ENCODE data around the gene NKD1. TPM values are rescaled to one million over a fixed set of nuclear protein-coding genes. Genes with fewer than 3 reads are reported as not detected.
A peak's percentile ranks its signal among the peaks of the same experiment; 100 is the strongest.

NKD1 gene
- polyA plus RNA-seq, 2 donors: 1.1 to 2.0 TPM

DNA sequence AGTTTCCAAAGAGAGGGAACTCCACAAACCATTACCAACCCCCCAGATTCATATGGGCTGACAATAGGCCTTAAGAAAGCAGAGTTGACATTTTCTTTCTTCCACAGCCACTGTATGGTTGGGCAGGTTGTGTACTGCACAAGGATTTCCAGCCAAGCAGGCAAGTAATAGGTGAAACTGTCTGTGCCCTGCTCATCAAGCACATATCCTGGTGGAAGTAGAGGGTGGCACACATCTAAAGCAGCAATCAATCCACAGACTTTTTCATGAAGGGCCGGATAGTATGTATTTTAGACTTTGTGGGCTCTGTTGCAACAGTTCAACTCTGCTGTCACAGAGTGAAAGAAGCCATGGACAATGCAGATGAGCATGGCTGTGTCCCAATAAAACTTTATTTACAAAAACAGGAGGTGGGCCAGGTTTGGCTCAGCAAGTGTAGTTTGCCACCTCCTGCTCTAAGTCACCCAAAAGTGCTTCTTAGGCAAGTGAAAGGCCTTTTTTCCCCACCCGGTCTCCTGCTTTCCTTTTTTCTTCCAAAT is 69.5 kb downstream of the NKD1 start:
- H3K4me3 ChIP-seq (ENCODE audit: low read depth in 1 of 2, low read length in 2 of 2): no peak overlapping the region
- peaks cover 0 to 11% of the 10 kb centered on the region in 2 donors for H3K4me1 ChIP-seq (ENCODE audit: control insufficient read depth in 2 of 2, insufficient read depth in 2 of 2, low read length in 1 of 2)
- 84 to 87% methylated on average over 2 of the region's 2 CpGs for WGBS, 2 donors

DNA sequence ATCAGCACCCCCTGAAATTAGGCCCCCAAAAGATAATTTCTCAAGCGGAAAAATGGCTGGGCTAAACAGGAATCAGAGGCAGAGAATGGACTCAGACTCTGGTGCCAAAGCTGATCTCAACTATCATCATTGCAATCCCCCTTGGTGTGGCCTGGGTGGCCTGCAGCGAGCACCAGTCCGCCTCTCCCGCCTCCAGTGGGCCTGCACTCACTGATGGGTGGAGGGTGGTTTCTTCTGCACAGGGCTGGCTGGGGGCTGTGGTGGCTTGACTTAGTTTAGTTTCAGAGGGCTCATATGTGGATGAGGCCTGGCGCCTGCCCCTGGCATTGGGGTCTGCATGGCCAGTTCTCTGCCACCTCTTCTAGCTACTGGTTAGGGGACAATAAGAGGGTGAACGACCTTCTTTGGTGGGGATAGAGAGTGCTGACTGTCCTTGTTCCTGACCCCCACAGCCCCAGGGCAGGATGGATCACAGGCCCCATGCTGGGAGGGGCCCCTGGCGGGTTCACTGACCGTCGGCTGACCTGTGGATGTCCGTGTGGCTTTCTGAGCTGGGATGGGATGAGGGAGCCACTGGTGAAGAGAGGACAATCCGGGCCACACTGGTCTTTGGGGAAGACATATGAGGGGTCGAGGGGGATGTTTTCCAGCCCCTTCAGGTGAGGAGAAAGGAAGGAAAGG is 70.2 kb downstream of the NKD1 start:
- Histone ChIP-seq H3K27ac (ENCODE audit: low read depth in 2 of 2, low read length in 1 of 2) (no peak overlapping the region), H3K36me3 (ENCODE audit: control insufficient read depth in 2 of 2, insufficient read depth in 2 of 2, low read length in 1 of 2) (no peaks in the 10 kb centered on the region), H3K27me3 (ENCODE audit: control insufficient read depth in 1 of 2, insufficient read depth in 2 of 2, low read length in 2 of 2) (no peaks in the 10 kb centered on the region), H3K9me3 (ENCODE audit: control insufficient read depth in 2 of 2, insufficient read depth in 1 of 2, low read depth in 1 of 2, low read length in 1 of 2) (no peaks in the 10 kb centered on the region), H3K4me3 (ENCODE audit: low read depth in 1 of 2, low read length in 2 of 2) (no peak overlapping the region), H3K4me1 (ENCODE audit: control insufficient read depth in 2 of 2, insufficient read depth in 2 of 2, low read length in 1 of 2) (peaks cover 0 to 11% of the 10 kb centered on the region in 2 donors)
- WGBS, 2 donors: 84 to 86% methylated on average over 12 of the region's 12 CpGs

More for the DNA sequence above, 69.5 kb downstream of the NKD1 start:
- H3K9me3 ChIP-seq (ENCODE audit: control insufficient read depth in 2 of 2, insufficient read depth in 1 of 2, low read depth in 1 of 2, low read length in 1 of 2): no peaks in the 10 kb centered on the region
- H3K36me3 ChIP-seq (ENCODE audit: control insufficient read depth in 2 of 2, insufficient read depth in 2 of 2, low read length in 1 of 2): no peaks in the 10 kb centered on the region
- no peaks in the 10 kb centered on the region for H3K27me3 ChIP-seq (ENCODE audit: control insufficient read depth in 1 of 2, insufficient read depth in 2 of 2, low read length in 2 of 2)
- peak overlapping the region in 1 of 2 donors; percentile 24 for H3K27ac ChIP-seq (ENCODE audit: low read depth in 2 of 2, low read length in 1 of 2)

DNA sequence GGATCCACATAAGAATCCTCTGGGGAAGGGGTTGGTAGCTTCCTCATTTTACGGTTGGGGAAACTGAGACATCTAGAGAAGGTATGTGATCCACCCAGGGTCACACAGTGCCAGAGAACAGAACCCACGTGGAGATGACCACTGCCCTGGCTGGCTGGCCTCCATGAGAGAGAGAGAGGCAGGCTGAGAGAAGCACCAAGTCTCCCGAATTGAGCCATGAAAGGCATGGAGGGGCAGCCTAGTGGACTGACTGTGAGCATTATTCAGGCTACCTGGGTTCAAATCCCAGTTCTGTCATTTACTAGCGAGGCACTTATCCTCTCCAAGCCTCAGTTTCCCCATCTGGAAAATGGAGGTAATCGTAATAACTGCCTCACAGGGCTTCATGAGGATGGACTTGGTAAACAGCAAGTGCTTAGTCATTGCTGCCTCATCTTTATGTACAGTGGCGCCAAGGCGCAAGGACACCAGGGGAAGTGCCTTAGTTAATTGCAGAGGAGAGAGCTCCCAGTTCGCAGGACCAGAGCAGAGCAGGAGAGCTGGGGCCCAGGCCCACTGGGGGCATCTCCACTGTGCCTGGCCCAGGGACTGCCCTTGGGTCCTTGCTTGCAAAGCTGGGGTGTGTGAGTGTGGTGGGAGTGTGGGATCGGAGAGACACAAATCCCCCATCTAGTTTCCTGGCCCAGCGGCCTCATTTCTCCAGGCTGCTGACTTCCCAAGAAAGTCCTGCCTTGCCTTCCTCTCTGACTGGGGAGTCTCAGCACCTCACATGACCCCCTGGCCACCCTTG is 71.7 kb downstream of the NKD1 start:
- no peak overlapping the region for H3K4me3 ChIP-seq (ENCODE audit: low read depth in 1 of 2, low read length in 2 of 2)
- no peaks in the 10 kb centered on the region for H3K36me3 ChIP-seq (ENCODE audit: control insufficient read depth in 2 of 2, insufficient read depth in 2 of 2, low read length in 1 of 2)
- H3K27ac ChIP-seq (ENCODE audit: low read depth in 2 of 2, low read length in 1 of 2): no peak overlapping the region
- H3K27me3 ChIP-seq (ENCODE audit: control insufficient read depth in 1 of 2, insufficient read depth in 2 of 2, low read length in 2 of 2): no peaks in the 10 kb centered on the region
- no peaks in the 10 kb centered on the region for H3K9me3 ChIP-seq (ENCODE audit: control insufficient read depth in 2 of 2, insufficient read depth in 1 of 2, low read depth in 1 of 2, low read length in 1 of 2)
- WGBS, 2 donors: 83 to 90% methylated on average over 10 of the region's 10 CpGs
- peaks cover 0 to 18% of the 10 kb centered on the region in 2 donors for H3K4me1 ChIP-seq (ENCODE audit: control insufficient read depth in 2 of 2, insufficient read depth in 2 of 2, low read length in 1 of 2)

DNA sequence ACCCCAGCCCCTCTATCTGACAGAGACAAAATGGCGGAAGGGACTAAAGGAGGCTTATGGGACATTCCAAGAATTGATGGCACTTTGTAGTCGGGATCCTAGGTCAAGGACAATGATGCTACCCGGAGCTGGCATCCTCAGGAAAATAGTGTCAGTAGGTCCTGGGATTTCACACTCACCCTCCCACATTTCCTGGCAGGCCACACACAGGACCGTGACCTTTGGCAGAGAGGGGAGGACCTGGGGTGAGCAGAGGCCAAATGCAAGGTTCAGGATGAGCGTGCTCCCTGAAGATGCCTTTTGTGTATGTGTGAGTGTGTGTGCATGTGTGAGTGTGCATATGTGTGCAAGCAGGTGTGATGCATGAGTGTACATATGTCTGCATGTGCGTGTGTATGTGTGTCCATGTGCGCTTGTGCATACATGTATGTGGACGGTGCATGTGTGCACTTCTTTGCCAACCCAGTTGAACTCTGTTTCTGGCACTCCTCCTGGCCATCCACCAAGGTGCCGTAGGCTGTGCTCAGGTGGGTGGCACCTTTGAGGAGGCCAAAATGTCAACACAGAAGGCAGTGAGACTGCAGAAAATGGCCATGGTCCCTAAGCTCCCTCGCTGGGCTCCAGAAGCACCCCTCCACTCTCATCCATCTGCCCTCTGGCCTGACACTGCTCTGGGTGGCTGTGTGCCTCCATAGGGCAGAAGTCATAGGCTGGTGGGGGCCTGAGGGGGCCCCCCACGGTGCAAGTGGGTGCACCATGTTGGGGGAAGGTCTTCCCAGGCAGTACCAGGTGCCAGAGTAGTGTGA is 72.7 kb downstream of the NKD1 start:
- Histone ChIP-seq H3K4me3 (ENCODE audit: low read depth in 1 of 2, low read length in 2 of 2) (no peak overlapping the region), H3K27ac (ENCODE audit: low read depth in 2 of 2, low read length in 1 of 2) (no peak overlapping the region), H3K9me3 (ENCODE audit: control insufficient read depth in 2 of 2, insufficient read depth in 1 of 2, low read depth in 1 of 2, low read length in 1 of 2) (no peaks in the 10 kb centered on the region), H3K36me3 (ENCODE audit: control insufficient read depth in 2 of 2, insufficient read depth in 2 of 2, low read length in 1 of 2) (peaks cover 0 to 4% of the 10 kb centered on the region in 2 donors), H3K4me1 (ENCODE audit: control insufficient read depth in 2 of 2, insufficient read depth in 2 of 2, low read length in 1 of 2) (peaks cover 0 to 16% of the 10 kb centered on the region in 2 donors), H3K27me3 (ENCODE audit: control insufficient read depth in 1 of 2, insufficient read depth in 2 of 2, low read length in 2 of 2) (no peaks in the 10 kb centered on the region)
- WGBS, 2 donors: 71 to 84% methylated on average over 11 of the region's 11 CpGs

DNA sequence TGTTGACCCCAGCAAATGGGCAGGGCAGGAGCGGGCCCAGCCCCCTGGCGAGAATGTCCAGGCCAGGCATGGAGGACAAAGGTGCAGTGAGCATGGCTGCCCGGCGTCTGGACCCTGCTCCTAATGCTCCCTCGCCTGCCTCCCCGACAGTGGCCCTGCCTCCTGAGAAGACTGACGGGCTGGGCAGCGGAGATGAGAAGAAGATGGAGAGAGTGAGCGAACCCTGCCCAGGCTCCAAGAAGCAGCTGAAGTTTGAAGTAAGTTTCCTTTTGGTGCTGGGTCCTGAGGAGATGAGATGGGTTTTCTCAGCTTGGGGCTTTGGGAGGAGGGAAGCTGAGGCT is 73.2 kb downstream of the NKD1 start:
- peaks cover 0 to 18% of the 10 kb centered on the region in 2 donors for H3K4me1 ChIP-seq (ENCODE audit: control insufficient read depth in 2 of 2, insufficient read depth in 2 of 2, low read length in 1 of 2)
- H3K4me3 ChIP-seq (ENCODE audit: low read depth in 1 of 2, low read length in 2 of 2): no peak overlapping the region
- H3K36me3 ChIP-seq (ENCODE audit: control insufficient read depth in 2 of 2, insufficient read depth in 2 of 2, low read length in 1 of 2): peaks cover 0 to 4% of the 10 kb centered on the region in 2 donors
- 91 to 93% methylated on average over 9 of the region's 9 CpGs for whole genome bisulfite sequencing, 2 donors
- H3K9me3 ChIP-seq (ENCODE audit: control insufficient read depth in 2 of 2, insufficient read depth in 1 of 2, low read depth in 1 of 2, low read length in 1 of 2): no peaks in the 10 kb centered on the region
- no peak overlapping the region for H3K27ac ChIP-seq (ENCODE audit: low read depth in 2 of 2, low read length in 1 of 2)
- no peaks in the 10 kb centered on the region for H3K27me3 ChIP-seq (ENCODE audit: control insufficient read depth in 1 of 2, insufficient read depth in 2 of 2, low read length in 2 of 2)

DNA sequence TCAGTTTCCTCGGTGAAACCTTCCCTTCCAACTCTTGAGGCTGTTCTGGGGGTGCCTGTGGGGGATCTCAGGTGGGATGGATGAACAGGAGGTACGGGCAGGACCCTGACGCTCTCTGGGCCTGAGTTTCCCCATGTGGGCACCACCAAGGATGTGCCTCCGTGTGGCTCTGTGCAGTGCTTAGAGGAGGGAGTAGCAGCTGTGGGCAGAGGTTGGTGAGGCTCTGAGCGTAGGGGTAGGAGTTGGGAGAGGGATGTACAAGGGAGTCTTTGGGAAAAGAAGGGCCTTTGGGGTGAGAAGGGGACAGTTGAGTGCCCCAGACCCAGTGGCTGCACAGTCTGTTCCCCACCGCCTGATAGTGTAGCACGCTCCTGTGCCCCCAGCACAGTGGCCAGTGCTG is 73.8 kb downstream of the NKD1 start:
- Histone ChIP-seq H3K4me3 (ENCODE audit: low read depth in 1 of 2, low read length in 2 of 2) (no peak overlapping the region), H3K36me3 (ENCODE audit: control insufficient read depth in 2 of 2, insufficient read depth in 2 of 2, low read length in 1 of 2) (peaks cover 0 to 4% of the 10 kb centered on the region in 2 donors), H3K9me3 (ENCODE audit: control insufficient read depth in 2 of 2, insufficient read depth in 1 of 2, low read depth in 1 of 2, low read length in 1 of 2) (no peaks in the 10 kb centered on the region), H3K27ac (ENCODE audit: low read depth in 2 of 2, low read length in 1 of 2) (no peak overlapping the region), H3K4me1 (ENCODE audit: control insufficient read depth in 2 of 2, insufficient read depth in 2 of 2, low read length in 1 of 2) (peaks cover 0 to 15% of the 10 kb centered on the region in 2 donors), H3K27me3 (ENCODE audit: control insufficient read depth in 1 of 2, insufficient read depth in 2 of 2, low read length in 2 of 2) (no peaks in the 10 kb centered on the region)
- WGBS, 2 donors: 93 to 94% methylated on average over 5 to 7 of the region's 7 CpGs

DNA sequence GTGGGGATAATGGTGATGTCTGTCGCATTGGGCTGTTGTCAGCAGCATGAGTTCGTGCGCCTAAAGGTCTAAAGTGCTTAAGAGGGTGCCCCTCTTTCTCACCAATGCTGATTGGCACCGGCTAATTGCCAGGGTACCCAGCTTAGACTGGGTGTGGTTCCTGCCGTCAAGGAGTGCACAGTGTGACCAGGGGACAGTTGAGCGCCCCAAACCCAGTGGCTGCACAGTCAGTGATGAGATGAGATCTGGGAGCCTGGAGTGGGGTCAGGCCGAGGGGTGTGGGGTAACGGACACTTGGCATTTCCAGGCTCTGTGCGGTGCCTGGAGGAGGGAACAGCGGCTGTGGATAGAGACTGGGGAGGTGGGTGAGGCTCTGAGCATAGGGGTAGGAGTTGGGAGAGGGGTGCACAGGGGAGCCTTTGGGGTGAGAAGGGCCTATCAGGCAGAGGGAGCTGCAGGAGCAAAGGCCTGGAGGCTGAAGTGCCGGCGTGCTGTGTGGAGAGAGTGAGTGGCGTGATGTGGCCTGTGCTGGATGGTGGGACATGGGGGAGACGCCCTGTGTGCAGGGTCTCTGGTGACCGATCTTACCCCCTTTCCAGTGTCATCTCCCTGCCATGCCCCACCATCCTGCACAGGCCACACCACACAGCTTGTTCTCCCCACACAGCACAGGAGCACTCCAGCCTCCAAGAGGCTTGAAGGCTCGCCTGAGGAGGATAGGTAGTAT is 74.6 kb downstream of the NKD1 start:
- Histone ChIP-seq H3K4me1 (ENCODE audit: control insufficient read depth in 2 of 2, insufficient read depth in 2 of 2, low read length in 1 of 2) (peaks cover 0 to 19% of the 10 kb centered on the region in 2 donors), H3K4me3 (ENCODE audit: low read depth in 1 of 2, low read length in 2 of 2) (no peak overlapping the region), H3K9me3 (ENCODE audit: control insufficient read depth in 2 of 2, insufficient read depth in 1 of 2, low read depth in 1 of 2, low read length in 1 of 2) (no peaks in the 10 kb centered on the region), H3K27ac (ENCODE audit: low read depth in 2 of 2, low read length in 1 of 2) (no peak overlapping the region), H3K27me3 (ENCODE audit: control insufficient read depth in 1 of 2, insufficient read depth in 2 of 2, low read length in 2 of 2) (no peaks in the 10 kb centered on the region), H3K36me3 (ENCODE audit: control insufficient read depth in 2 of 2, insufficient read depth in 2 of 2, low read length in 1 of 2) (peaks cover 0 to 4% of the 10 kb centered on the region in 2 donors)
- 93 to 94% methylated on average over 16 of the region's 16 CpGs for WGBS, 2 donors

DNA sequence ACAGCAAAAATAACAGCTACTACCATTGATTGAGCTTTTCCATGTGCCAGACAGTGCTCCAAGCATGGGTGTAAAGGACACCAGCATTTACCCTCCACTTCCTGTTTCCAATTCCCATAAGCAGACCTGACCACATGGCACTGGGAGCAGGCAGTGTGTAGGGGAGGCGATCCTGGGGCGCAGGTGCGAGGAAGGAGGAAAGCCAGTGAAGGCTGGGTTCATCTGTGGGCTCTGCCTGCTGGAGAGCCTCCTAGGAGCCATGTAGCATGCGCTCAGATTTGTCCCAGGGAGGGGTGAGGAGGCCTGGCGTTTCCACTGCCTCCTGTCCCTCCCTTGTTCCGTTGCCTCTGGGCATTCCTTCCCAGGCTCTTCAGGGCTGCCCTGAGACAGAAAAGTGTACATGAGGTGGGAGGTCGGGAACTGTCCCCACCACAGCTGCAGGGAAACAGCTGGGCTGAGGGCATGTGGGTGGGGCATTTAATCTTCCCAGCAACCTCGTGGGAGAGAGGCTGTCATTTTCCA is 76.3 kb downstream of the NKD1 start:
- Histone ChIP-seq H3K36me3 (ENCODE audit: control insufficient read depth in 2 of 2, insufficient read depth in 2 of 2, low read length in 1 of 2) (peaks cover 0 to 4% of the 10 kb centered on the region in 2 donors), H3K9me3 (ENCODE audit: control insufficient read depth in 2 of 2, insufficient read depth in 1 of 2, low read depth in 1 of 2, low read length in 1 of 2) (no peaks in the 10 kb centered on the region), H3K4me1 (ENCODE audit: control insufficient read depth in 2 of 2, insufficient read depth in 2 of 2, low read length in 1 of 2) (peaks cover 0 to 19% of the 10 kb centered on the region in 2 donors), H3K4me3 (ENCODE audit: low read depth in 1 of 2, low read length in 2 of 2) (no peak overlapping the region), H3K27me3 (ENCODE audit: control insufficient read depth in 1 of 2, insufficient read depth in 2 of 2, low read length in 2 of 2) (no peaks in the 10 kb centered on the region), H3K27ac (ENCODE audit: low read depth in 2 of 2, low read length in 1 of 2) (no peak overlapping the region)
- WGBS, 2 donors: 59 to 68% methylated on average over 8 of the region's 8 CpGs
